ENCODE data around the gene OR4N2.
"Not testable (repeated sequence)": the region's sequence is repeated elsewhere in the genome, so short reads cannot be mapped to it uniquely, and the experiment has no call there.

Gene OR4N2

GRCh38 chr14:19834203-19834848, 30.8 kb downstream of the OR4N2 start:
- not testable (repeated sequence) for DNase-seq (ENCODE audit: low read depth in 2 of 2, low spot score in 1 of 2)

GRCh38 chr14:19838433-19838832, 34.9 kb downstream of the OR4N2 start:
- no peak for DNase-seq (ENCODE audit: low read depth in 2 of 2, low spot score in 1 of 2)

- no peak for DNase-seq (ENCODE audit: low read depth in 2 of 2, low spot score in 1 of 2)
Measured at GRCh38 chr14:19851365-19851764, 47.8 kb downstream of the OR4N2 start.

GRCh38 chr14:19866061-19866669, 62.6 kb downstream of the OR4N2 start:
- DNase-seq (ENCODE audit: low read depth in 2 of 2, low spot score in 1 of 2) = not testable (repeated sequence)

- no peak for DNase-seq (ENCODE audit: low read depth in 2 of 2, low spot score in 1 of 2)
Measured at GRCh38 chr14:19873178-19873577, 69.6 kb downstream of the OR4N2 start.

GRCh38 chr14:19874842-19875241, 71.3 kb downstream of the OR4N2 start, which contains the start of gene OR4K2:
Gene OR4K2 (plus strand): TSS chr14:19875142. CDS start chr14:19876268, 1,126 bp downstream.
- DNase-seq (ENCODE audit: low read depth in 2 of 2, low spot score in 1 of 2) = no peak

- no peak for DNase-seq (ENCODE audit: low read depth in 2 of 2, low spot score in 1 of 2)
Measured at GRCh38 chr14:19878029-19878642, 74.6 kb downstream of the OR4N2 start.

All from stimulated activated CD8-positive, alpha-beta memory T cell treated with anti-CD3 and anti-CD28 coated beads, Interleukin-4, amount 100 ng/mL, for 4 hours (primary cell).